Endothelial cell of umbilical vein (primary cell): ENCODE measurements around the gene SLC11A2. TPM values are rescaled to one million over a fixed set of nuclear protein-coding genes. Genes with fewer than 3 reads are reported as not detected.

Experiments
- BruUV-seq: library from RNA; stranded (reverse); fragments of 400-500 nt; replicated peaks from 2 replicates; lab custom pipeline; 2021; lab: Mats Ljungman, UMichigan
- CTCF ChIA-PET: fragments of 300-600, 350-600 bp; sonication (Branson Sonifier 250); formaldehyde crosslinking; loops from one replicate; lab custom pipeline; 2021; ENCODE audit warnings: antibody characterized with exemption, inconsistent platforms; lab: Charles Lee
- POLR2A ChIA-PET: fragments of 300-600, 350-600 bp; sonication (Branson Sonifier 250); formaldehyde crosslinking; loops from one replicate; lab custom pipeline; 2021; ENCODE audit warnings: antibody characterized with exemption, inconsistent platforms; lab: Charles Lee
- DNase-seq: peaks from one replicate; pipeline ENCODE4 v3.0.0-alpha.2; 2011; ENCODE audit warnings: low read depth, low spot score
- FAIRE-seq: peaks from 2 replicates; lab custom pipeline; 2011; peaks lifted over from hg19 to GRCh38; lab: Jason Lieb, UNC
- H2AFZ ChIP-seq: 2 replicates; pipeline ENCODE4 v1.6.0; 2012; ENCODE audit warnings: low read depth, low read length, control low read depth, inconsistent platforms
- H3K27ac ChIP-seq: 2 replicates; pipeline ENCODE4 v1.5.1; 2011; ENCODE audit warnings: low read depth, mild to moderate bottlenecking, control low read depth, low read length, moderate library complexity; ENCODE audit not compliant: insufficient read depth
- H3K27me3 ChIP-seq, 2 experiments: 2 replicates each; pipeline versions ENCODE4 v1.6.0 to v1.6.1; 2011; ENCODE audit warnings: low read length in 2 of 2, mixed read lengths in 1 of 2; ENCODE audit not compliant: control insufficient read depth in 2 of 2, insufficient read depth in 2 of 2
- H3K36me3 ChIP-seq, 2 experiments: 2 replicates in 1 of 2; 3 replicates in 1 of 2; pipeline ENCODE4 v1.5.1; 2011; ENCODE audit warnings: low read length in 2 of 2, mild to moderate bottlenecking in 1 of 2, moderate library complexity in 1 of 2; ENCODE audit not compliant: control insufficient read depth in 2 of 2, insufficient read depth in 2 of 2; ENCODE audit errors: extremely low read depth in 1 of 2
- H3K4me1 ChIP-seq: 3 replicates; pipeline ENCODE4 v1.5.1; 2011; ENCODE audit warnings: mild to moderate bottlenecking, low read length; ENCODE audit not compliant: control insufficient read depth, insufficient read depth; ENCODE audit errors: extremely low read depth
- H3K4me2 ChIP-seq: 2 replicates; pipeline ENCODE4 v1.6.1; 2011; ENCODE audit warnings: low read length, control low read depth, mixed read lengths; ENCODE audit not compliant: insufficient read depth
- H3K4me3 ChIP-seq, 3 experiments: fragments of 200-600 bp in 1 of 3; sonication (generic), shearing (Covaris generic) in 1 of 3; replicated peaks in 1 of 3; 2 replicates each; pipeline ENCODE4 v1.5.1; 2011 to 2016; ENCODE audit warnings: control low read depth in 3 of 3, low read length in 3 of 3, mild to moderate bottlenecking in 2 of 3, inconsistent platforms in 1 of 3, low read depth in 1 of 3, moderate library complexity in 1 of 3; ENCODE audit not compliant: insufficient read depth in 1 of 3
- H3K79me2 ChIP-seq: 2 replicates; pipeline ENCODE4 v1.6.0; 2012; ENCODE audit warnings: low read length, inconsistent platforms; ENCODE audit not compliant: control insufficient read depth, insufficient read depth
- H3K9ac ChIP-seq: replicated peaks from 2 replicates; pipeline ENCODE3; 2011; ENCODE audit warnings: low read length, control low read depth; ENCODE audit not compliant: insufficient read depth; ENCODE audit errors: extremely low read depth
- H3K9me1 ChIP-seq: replicated peaks from 3 replicates; pipeline ENCODE4 v1.6.0; 2011; ENCODE audit warnings: mild to moderate bottlenecking, low read length; ENCODE audit not compliant: control insufficient read depth, insufficient read depth; ENCODE audit errors: extremely low read depth
- H3K9me3 ChIP-seq: replicated peaks from 2 replicates; pipeline ENCODE4 v1.5.1; 2012; ENCODE audit warnings: low read length, inconsistent platforms; ENCODE audit not compliant: control insufficient read depth, insufficient read depth
- H4K20me1 ChIP-seq: replicated peaks from 2 replicates; pipeline ENCODE3; 2011; ENCODE audit warnings: mild to moderate bottlenecking, low read length; ENCODE audit not compliant: control insufficient read depth, insufficient read depth; ENCODE audit errors: extremely low read depth
- CTCF ChIP-seq, 2 donors: IDR thresholded peaks; 1 replicate in 1 of 2; 2 replicates in 1 of 2; pipeline ENCODE4 v1.5.1; 2011; ENCODE audit warnings: low read length in 2 of 2, mild to moderate bottlenecking in 2 of 2, moderate library complexity in 2 of 2, control low read depth in 1 of 2, inconsistent platforms in 1 of 2, low read depth in 1 of 2; ENCODE audit not compliant: insufficient read depth in 1 of 2; ENCODE audit errors: extremely low read depth in 1 of 2
- EZH2 ChIP-seq: IDR thresholded peaks from 2 replicates; pipeline ENCODE4 v1.6.1; 2012; ENCODE audit warnings: borderline replicate concordance, low read depth, mild to moderate bottlenecking, moderate library complexity, low read length, inconsistent platforms; ENCODE audit not compliant: severe bottlenecking
- FOS ChIP-seq: IDR thresholded peaks from 2 replicates; pipeline ENCODE4 v1.6.1; 2011; ENCODE audit warnings: mild to moderate bottlenecking, low read length, moderate library complexity, borderline replicate concordance; ENCODE audit not compliant: insufficient read depth
- GATA2 ChIP-seq: IDR thresholded peaks from 2 replicates; pipeline ENCODE4 v1.7.0; 2011; ENCODE audit warnings: low read depth, mild to moderate bottlenecking, moderate library complexity, mixed read lengths, low read length; ENCODE audit not compliant: insufficient read length, insufficient read depth
- JUN ChIP-seq: IDR thresholded peaks from 2 replicates; pipeline ENCODE4 v1.6.1; 2011; ENCODE audit warnings: borderline replicate concordance, low read depth; ENCODE audit not compliant: insufficient read length, insufficient read depth
- MAX ChIP-seq: IDR thresholded peaks from 2 replicates; pipeline ENCODE4 v1.6.1; 2011; ENCODE audit not compliant: insufficient read depth, insufficient read length
- MYC ChIP-seq: IDR thresholded peaks from one replicate; pipeline ENCODE4 v1.6.1; 2011; ENCODE audit warnings: mild to moderate bottlenecking, low read depth, low read length
- POLR2A ChIP-seq: IDR thresholded peaks from 2 replicates; pipeline ENCODE4 v1.6.1; 2012; ENCODE audit warnings: low read depth, mild to moderate bottlenecking, control low read depth, low read length
- POLR2AphosphoS5 ChIP-seq: IDR thresholded peaks from 2 replicates; pipeline ENCODE4 v1.6.1; 2012; ENCODE audit warnings: low read depth, mild to moderate bottlenecking, control low read depth, low read length, moderate library complexity; ENCODE audit not compliant: insufficient read depth
- dilution Hi-C: fragments of 300-500 bp; cut with MboI; formaldehyde crosslinking; loops from one replicate; pipeline ENCODE4 v1.15.0; 2019; ENCODE audit warnings: low sequenced_read_pairs; ENCODE audit not compliant: extremely low pct_ligation_motif_present
- intact Hi-C: fragments of 100-400 bp; cut with micrococcal nuclease; formaldehyde crosslinking; loops from one replicate; pipeline ENCODE4 v1.10.0; 2022
- polyA plus RNA-seq, 4 experiments: library from polyadenylated mRNA; depleted of rRNA in 3 of 4; stranded (reverse) in 3 of 4; unstranded in 1 of 4; fragments of >200 nt; gene quantifications; 2 replicates each; pipeline versions ENCODE4 v1.2.1 to v1.2.3, GENCODE V29; 2011 to 2012; ENCODE audit warnings: missing spikeins in 1 of 4
- total RNA-seq: library from RNA; stranded (reverse); gene quantifications from 2 replicates; pipeline ENCODE4 v1.2.3, GENCODE V29; 2021

The SLC11A2 gene
- total and polyA plus RNA-seq, 2 donors (not counting 3 experiments of a cell fraction or from before 2014, with no cell fraction given), result 47.5 to 56.4 TPM

- ChIA-PET CTCF (no interaction called here), POLR2A (no interaction called here)
- Histone ChIP-seq H3K9me3 (no peaks in the 10 kb centered on the region), H3K4me2 (no peak overlapping the region), H3K4me3 (no peak overlapping the region), H4K20me1 (no peaks in the 10 kb centered on the region), H3K36me3 (no peaks in the 10 kb centered on the region), H3K9me1 (no peaks in the 10 kb centered on the region), H3K9ac (no peak overlapping the region), H3K79me2 (no peaks in the 10 kb centered on the region), H3K4me1 (no peaks in the 10 kb centered on the region), H3K27me3 (no peaks in the 10 kb centered on the region), H2AFZ (no peak overlapping the region), H3K27ac (no peak overlapping the region)
- FAIRE-seq (no peak), DNase-seq (no peak)
- TF ChIP-seq GATA2 (no peak), FOS (no peak), MAX (no peak), JUN (no peak), POLR2AphosphoS5 (no peak), CTCF (IDR thresholded peaks at IDR 0.05; ENCODE audit: extremely low read depth in 1 of 2, insufficient read depth in 1 of 2, low read depth in 1 of 2, low read length in 2 of 2) (no peak), POLR2A (no peak), MYC (no peak), EZH2 (no peak)
- intact Hi-C loops, result no loop called here
- no TSS peak for BruUV-seq
- dilution Hi-C loops, result no loop called here
Observed at GRCh38 chr12:50953047-50953446, 73.1 kb downstream of the SLC11A2 start.
